Heart left ventricle (tissue), 11 donors: ENCODE results near the gene HSD11B1L. TPM values are rescaled to one million over a fixed set of nuclear protein-coding genes. Genes with fewer than 3 reads are reported as not detected.

Source experiments
- polyA plus RNA-seq, 2 donors: library from polyadenylated mRNA; stranded (reverse); fragments of 200-250 nt; gene quantifications; one replicate each; pipeline ENCODE4 v1.2.3, GENCODE V29; 2013
- total RNA-seq, 9 donors: library from RNA; depleted of rRNA in 2 of 9; stranded (reverse); fragments of >200 nt in 2 of 9; fragmentation: NEBNext Ultra II Directional in 3 of 9; extraction: Animal tissue kit (Norgen Biotek cat#: 25700) in 3 of 9; gene quantifications; one replicate each; pipeline versions ENCODE4 v1.1.0 to v1.2.4, GENCODE V29; 2016 to 2023
- donor health status: ischemic (EF 13 %, LVEDD 7.1; RV severe dilation, severe dysfunction).
- donor health status: healthy with polysubstance abuse.
- donor health status: DM: no; HTN: yes; CAD: no.
- donor health status: DM: no; HTN: no; CAD: no.
- donor health status: ischemic (EF 25% LVEDD 5.7; RV mildly dilated, moderate dysfunction).
- donor health status: healthy.
- donor health status: DM: yes; HTN: yes; CAD: no.
- donor health status: PGD.
- donor health status: nonischemic (EF 23%, LVEDD 6.1; RV moderate dilation, normal function).

HSD11B1L gene
- total and polyA plus RNA-seq, 11 donors, result 3.7 to 14.4 (median 5.2) TPM

Other genes starting within 250 kb of the HSD11B1L start
- not detected for gene ZNRF4, start 225.6 kb upstream of the HSD11B1L start, total RNA-seq
- not detected for gene ZNRF4, start 225.6 kb upstream of the HSD11B1L start, polyA plus RNA-seq
- under 1 TPM in 4 of 9 donors, not detected in 5; 0.17 to 0.44 (median 0.30) TPM for gene TINCR, start 113.1 kb upstream of the HSD11B1L start, total RNA-seq
- under 1 TPM in 1 of 2 donors, not detected in 1; 0.07 TPM for gene TINCR, start 113.1 kb upstream of the HSD11B1L start, polyA plus RNA-seq
- gene SAFB2, start 58.3 kb upstream of the HSD11B1L start, total RNA-seq, result 10 to 100 TPM; 14.2 to 56.7 (median 44.2) TPM
- 10 to 100 TPM; 32.8 to 49.7 TPM for gene SAFB2, start 58.3 kb upstream of the HSD11B1L start, polyA plus RNA-seq
- 10 to 100 TPM; 22.3 to 59.6 (median 48.0) TPM for gene SAFB, start 57.9 kb upstream of the HSD11B1L start, total RNA-seq
- gene SAFB, start 57.9 kb upstream of the HSD11B1L start, polyA plus RNA-seq, result 10 to 100 TPM; 43.5 to 48.9 TPM
- 100 to 1,000 TPM; 103 to 149 (median 123) TPM for gene MICOS13, start 511 bp upstream of the HSD11B1L start, total RNA-seq
- 100 to 1,000 TPM; 178 to 435 TPM for gene MICOS13, start 511 bp upstream of the HSD11B1L start, polyA plus RNA-seq
- gene RPL36, start 9.3 kb downstream of the HSD11B1L start, total RNA-seq, result 100 to 1,000 TPM; 255 to 475 (median 365) TPM
- gene RPL36, start 9.3 kb downstream of the HSD11B1L start, polyA plus RNA-seq, result 100 to 1,000 TPM; 851 to 981 TPM
- 100 to 1,000 TPM in 2 of 9 donors, 10 to 100 TPM in 7; 61.2 to 108 (median 88.6) TPM for gene LONP1, start 39.1 kb downstream of the HSD11B1L start, total RNA-seq
- 100 to 1,000 TPM in 1 of 2 donors, 10 to 100 TPM in 1; 97.6 to 123 TPM for gene LONP1, start 39.1 kb downstream of the HSD11B1L start, polyA plus RNA-seq
- not detected for gene CATSPERD, start 39.6 kb downstream of the HSD11B1L start, total RNA-seq
- gene CATSPERD, start 39.6 kb downstream of the HSD11B1L start, polyA plus RNA-seq, result not detected
- 1 to 10 TPM in 5 of 9 donors, under 1 TPM in 2, not detected in 2; 0.96 to 1.9 (median 1.3) TPM for gene PRR22, start 103.7 kb downstream of the HSD11B1L start, total RNA-seq
- gene PRR22, start 103.7 kb downstream of the HSD11B1L start, polyA plus RNA-seq, result 1 to 10 TPM in 1 of 2 donors, under 1 TPM in 1; 0.91 to 1.1 TPM
- 10 to 100 TPM; 12.0 to 19.9 (median 15.3) TPM for gene DUS3L, start 110.1 kb downstream of the HSD11B1L start, total RNA-seq
- gene DUS3L, start 110.1 kb downstream of the HSD11B1L start, polyA plus RNA-seq, result 10 to 100 TPM; 17.3 to 20.7 TPM
- gene NRTN, start 124.0 kb downstream of the HSD11B1L start, total RNA-seq, result 10 to 100 TPM in 7 of 9 donors, 1 to 10 TPM in 2; 8.0 to 54.2 (median 17.2) TPM
- 10 to 100 TPM; 18.2 to 34.5 TPM for gene NRTN, start 124.0 kb downstream of the HSD11B1L start, polyA plus RNA-seq
- not detected for gene FUT6, start 158.7 kb downstream of the HSD11B1L start, total RNA-seq
- gene FUT6, start 158.7 kb downstream of the HSD11B1L start, polyA plus RNA-seq, result not detected
- not detected for gene FUT3, start 170.4 kb downstream of the HSD11B1L start, total RNA-seq
- under 1 TPM in 1 of 2 donors, not detected in 1; 0.07 TPM for gene FUT3, start 170.4 kb downstream of the HSD11B1L start, polyA plus RNA-seq
- not detected for gene FUT5, start 189.5 kb downstream of the HSD11B1L start, total RNA-seq
- not detected for gene FUT5, start 189.5 kb downstream of the HSD11B1L start, polyA plus RNA-seq
- gene NDUFA11, start 222.8 kb downstream of the HSD11B1L start, total RNA-seq, result 100 to 1,000 TPM; 388 to 533 (median 476) TPM
- gene NDUFA11, start 222.8 kb downstream of the HSD11B1L start, polyA plus RNA-seq, result 100 to 1,000 TPM; 791 to 945 TPM
- gene VMAC, start 223.8 kb downstream of the HSD11B1L start, total RNA-seq, result 1 to 10 TPM; 1.7 to 3.9 (median 2.3) TPM
- gene VMAC, start 223.8 kb downstream of the HSD11B1L start, polyA plus RNA-seq, result 1 to 10 TPM; 1.3 to 3.8 TPM
- 1 to 10 TPM; 1.2 to 6.2 (median 3.3) TPM for gene CAPS, start 233.2 kb downstream of the HSD11B1L start, total RNA-seq
- 1 to 10 TPM; 2.4 to 4.8 TPM for gene CAPS, start 233.2 kb downstream of the HSD11B1L start, polyA plus RNA-seq